HG03439 (cell line): Measurements from ENCODE around the gene RNF224.
"Not testable (repeated sequence)": the region's sequence is repeated elsewhere in the genome, so short reads cannot be mapped to it uniquely, and the experiment has no call there.

Experiments
- ATAC-seq: cut with Tn5 transposase; IDR thresholded peaks from one replicate; pipeline ENCODE4 v1.9.1; 2021; ENCODE audit warnings: mild to moderate bottlenecking, moderate library complexity; ENCODE audit not compliant: unreplicated experiment

Gene RNF224

GRCh38 chr9:137236936-137237421 is 9.7 kb downstream of the RNF224 start:
- no peak for ATAC-seq

- no peak for ATAC-seq
These were observed 10.7 kb downstream of the RNF224 start for GRCh38 chr9:137237759-137238726.

GRCh38 chr9:137239541-137240200 is 12.4 kb downstream of the RNF224 start:
- ATAC-seq, result not testable (repeated sequence)

- peak; percentile 18 for ATAC-seq
These were observed 13.1 kb downstream of the RNF224 start for GRCh38 chr9:137240318-137240840.

GRCh38 chr9:137240841-137241489 is 13.7 kb downstream of the RNF224 start, which contains the start of gene TUBB4B:
TUBB4B (plus strand) TSS chr9:137241287; CDS start chr9:137241361, 74 bp downstream.
- peak; percentile 70 for ATAC-seq

GRCh38 chr9:137241490-137242268 is 14.4 kb downstream of the RNF224 start:
- ATAC-seq, result peak; percentile 3

GRCh38 chr9:137242269-137243203 is 15.2 kb downstream of the RNF224 start:
- no peak for ATAC-seq

- ATAC-seq, result not testable (repeated sequence)
These were observed 15.9 kb downstream of the RNF224 start for GRCh38 chr9:137243266-137243625.

- ATAC-seq, result no peak
These were observed 16.6 kb downstream of the RNF224 start for GRCh38 chr9:137243626-137244485.

- no peak for ATAC-seq
These were observed 17.5 kb downstream of the RNF224 start for GRCh38 chr9:137244486-137245449.

- no peak for ATAC-seq
These were observed 18.4 kb downstream of the RNF224 start for GRCh38 chr9:137245450-137246421.

GRCh38 chr9:137247135-137247915 is 20.0 kb downstream of the RNF224 start:
- ATAC-seq, result no peak

GRCh38 chr9:137247916-137248175 is 20.5 kb downstream of the RNF224 start:
- ATAC-seq, result no peak

- no peak for ATAC-seq
These were observed 23.3 kb downstream of the RNF224 start for GRCh38 chr9:137250329-137251193.

- ATAC-seq, result no peak
These were observed 23.8 kb downstream of the RNF224 start, which contains the start of gene STPG3 for GRCh38 chr9:137251194-137251461. STPG3 (plus strand) TSS chr9:137251286; CDS start chr9:137251287, 1 bp downstream.
